ENCODE measurements around the gene HP1BP3.

GRCh38 chr1:20700636-20701215 lies 86.4 kb downstream of the HP1BP3 start:
- TF ChIP-seq FOXM1 (IDR thresholded peaks at IDR 0.05; ENCODE audit: borderline replicate concordance) (no peak), FOXA1 (IDR thresholded peaks at IDR 0.05) (no peak), PKNOX1 (IDR thresholded peaks at IDR 0.05) (no peak), NFRKB (IDR thresholded peaks at IDR 0.05) (no peak), ZNF384 (IDR thresholded peaks at IDR 0.05) (no peak)
